Loucy (cell line): Measurements from ENCODE around the gene GPHA2.
A peak's percentile ranks its signal among the peaks of the same experiment; 100 is the strongest.

ENCODE experiments used
- H2AFZ ChIP-seq: fragments of 200-600 bp; sonication (generic); 2 replicates; pipeline ENCODE4 v1.6.0; 2016; ENCODE audit warnings: antibody characterized with exemption, mild to moderate bottlenecking, low read length, moderate library complexity
- H3F3A ChIP-seq: fragments of 200-600 bp; 2 replicates; pipeline ENCODE4 v1.6.0; 2016; ENCODE audit warnings: antibody characterized with exemption, low read depth, mild to moderate bottlenecking
- H3K27me3 ChIP-seq: fragments of 200-600 bp; sonication (generic); 2 replicates; pipeline ENCODE4 v1.6.1; 2014; ENCODE audit warnings: low read length, mild to moderate bottlenecking; ENCODE audit not compliant: insufficient read depth, poor library complexity, severe bottlenecking
- H3K36me3 ChIP-seq: fragments of 200-600 bp; sonication (generic); 2 replicates; pipeline ENCODE4 v1.6.1; 2016; ENCODE audit warnings: low read length; ENCODE audit not compliant: insufficient read depth
- H3K4me1 ChIP-seq: fragments of 200-600 bp; sonication (generic); 2 replicates; pipeline ENCODE4 v1.5.1; 2014; ENCODE audit warnings: low read length, mild to moderate bottlenecking; ENCODE audit not compliant: insufficient read depth, poor library complexity, severe bottlenecking
- H3K4me2 ChIP-seq: fragments of 200-600 bp; sonication (generic); 2 replicates; pipeline ENCODE4 v1.6.0; 2014; ENCODE audit warnings: antibody characterized with exemption, low read length, low read depth, mild to moderate bottlenecking; ENCODE audit not compliant: poor library complexity, severe bottlenecking
- H3K4me3 ChIP-seq: fragments of 200-600 bp; sonication (generic); 2 replicates; pipeline ENCODE4 v1.5.1; 2014; ENCODE audit warnings: low read length, mild to moderate bottlenecking, mixed read lengths; ENCODE audit not compliant: poor library complexity, severe bottlenecking
- H3K79me2 ChIP-seq: fragments of 200-600 bp; sonication (generic); 2 replicates; pipeline ENCODE4 v1.6.1; 2014; ENCODE audit warnings: low read length; ENCODE audit not compliant: insufficient read depth
- H3K9ac ChIP-seq: fragments of 200-600 bp; sonication (generic); 2 replicates; pipeline ENCODE4 v1.6.0; 2014; ENCODE audit warnings: mild to moderate bottlenecking, low read depth, low read length, moderate library complexity; ENCODE audit not compliant: poor library complexity, severe bottlenecking
- H3K9me2 ChIP-seq: fragments of 200-600 bp; sonication (generic); replicated peaks from 2 replicates; pipeline ENCODE4 v1.6.1; 2016; ENCODE audit warnings: low read depth, low read length, mixed read lengths
- H3K9me3 ChIP-seq: fragments of 200-600 bp; sonication (generic); 2 replicates; pipeline ENCODE4 v1.6.1; 2014; ENCODE audit warnings: mild to moderate bottlenecking, antibody characterized with exemption, low read length, low read depth; ENCODE audit not compliant: insufficient read depth
- H4K20me1 ChIP-seq: fragments of 200-600 bp; sonication (generic); 2 replicates; pipeline ENCODE4 v1.6.0; 2014; ENCODE audit warnings: antibody characterized with exemption, low read length, mild to moderate bottlenecking; ENCODE audit not compliant: insufficient read depth, poor library complexity, severe bottlenecking
- EZH2phosphoT487 ChIP-seq: fragments of 200-600 bp; IDR thresholded peaks from 2 replicates; pipeline ENCODE4 v1.6.1; 2018; ENCODE audit warnings: antibody characterized with exemption, mild to moderate bottlenecking, moderate library complexity, borderline replicate concordance
- TF ChIP-seq, protein P1 (sequence below): fragments of 200-600 bp; sonication (generic); conservative IDR thresholded peaks from 2 replicates; pipeline ENCODE4 v1.5.1; 2014; ENCODE audit warnings: mild to moderate bottlenecking, antibody characterized with exemption, low read length

Gene GPHA2

DNA sequence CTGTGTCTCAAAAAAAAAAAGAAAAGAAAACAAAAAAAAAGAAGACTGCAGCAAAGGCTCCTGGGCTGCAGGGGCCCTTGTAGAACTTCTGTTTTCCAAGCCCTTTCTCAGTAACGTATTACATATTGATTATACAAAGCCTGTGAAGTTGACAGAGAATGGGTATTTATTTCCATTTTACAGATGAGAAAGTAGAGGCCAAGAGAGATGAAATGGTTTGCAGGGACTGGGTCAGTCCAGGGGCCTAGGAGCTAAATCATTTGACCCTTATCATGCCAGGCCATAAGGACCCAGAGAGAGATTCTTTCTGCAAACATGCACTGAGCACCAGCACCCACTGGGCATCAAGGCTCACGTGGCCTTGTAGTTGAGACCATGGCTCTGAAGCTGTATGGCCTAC lies 6.7 kb downstream of the GPHA2 start:
- Histone ChIP-seq H3K4me2 (no peak overlapping the region), H2AFZ (no peak overlapping the region), H3K27me3 (no peaks in the 10 kb centered on the region), H3K79me2 (no peaks in the 10 kb centered on the region), H3F3A (no peaks in the 10 kb centered on the region), H3K9me2 (no peaks in the 10 kb centered on the region), H3K9ac (no peak overlapping the region), H4K20me1 (no peaks in the 10 kb centered on the region), H3K36me3 (no peaks in the 10 kb centered on the region), H3K4me1 (peaks cover 10% of the 10 kb centered on the region), H3K9me3 (no peaks in the 10 kb centered on the region), H3K4me3 (no peak overlapping the region)
- TF ChIP-seq, protein P1, sequence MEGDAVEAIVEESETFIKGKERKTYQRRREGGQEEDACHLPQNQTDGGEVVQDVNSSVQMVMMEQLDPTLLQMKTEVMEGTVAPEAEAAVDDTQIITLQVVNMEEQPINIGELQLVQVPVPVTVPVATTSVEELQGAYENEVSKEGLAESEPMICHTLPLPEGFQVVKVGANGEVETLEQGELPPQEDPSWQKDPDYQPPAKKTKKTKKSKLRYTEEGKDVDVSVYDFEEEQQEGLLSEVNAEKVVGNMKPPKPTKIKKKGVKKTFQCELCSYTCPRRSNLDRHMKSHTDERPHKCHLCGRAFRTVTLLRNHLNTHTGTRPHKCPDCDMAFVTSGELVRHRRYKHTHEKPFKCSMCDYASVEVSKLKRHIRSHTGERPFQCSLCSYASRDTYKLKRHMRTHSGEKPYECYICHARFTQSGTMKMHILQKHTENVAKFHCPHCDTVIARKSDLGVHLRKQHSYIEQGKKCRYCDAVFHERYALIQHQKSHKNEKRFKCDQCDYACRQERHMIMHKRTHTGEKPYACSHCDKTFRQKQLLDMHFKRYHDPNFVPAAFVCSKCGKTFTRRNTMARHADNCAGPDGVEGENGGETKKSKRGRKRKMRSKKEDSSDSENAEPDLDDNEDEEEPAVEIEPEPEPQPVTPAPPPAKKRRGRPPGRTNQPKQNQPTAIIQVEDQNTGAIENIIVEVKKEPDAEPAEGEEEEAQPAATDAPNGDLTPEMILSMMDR: no peak
- TF ChIP-seq EZH2phosphoT487: no peak

- H3K9me3 ChIP-seq: no peaks in the 10 kb centered on the region
- no peak overlapping the region for H3K4me3 ChIP-seq
- no peaks in the 10 kb centered on the region for H3K79me2 ChIP-seq
- no peaks in the 10 kb centered on the region for H3K9me2 ChIP-seq
- H3K27me3 ChIP-seq: no peaks in the 10 kb centered on the region
- H3K4me2 ChIP-seq: no peak overlapping the region
- H2AFZ ChIP-seq: no peak overlapping the region
- H3K9ac ChIP-seq: no peak overlapping the region
- peaks cover 14% of the 10 kb centered on the region for H3K4me1 ChIP-seq
- H4K20me1 ChIP-seq: no peaks in the 10 kb centered on the region
- TF ChIP-seq EZH2phosphoT487: no peak
- TF ChIP-seq, protein P1: no peak
- no peaks in the 10 kb centered on the region for H3F3A ChIP-seq
- no peaks in the 10 kb centered on the region for H3K36me3 ChIP-seq
Observed at GRCh38 chr11:64926689-64927088, 9.0 kb downstream of the GPHA2 start.

DNA sequence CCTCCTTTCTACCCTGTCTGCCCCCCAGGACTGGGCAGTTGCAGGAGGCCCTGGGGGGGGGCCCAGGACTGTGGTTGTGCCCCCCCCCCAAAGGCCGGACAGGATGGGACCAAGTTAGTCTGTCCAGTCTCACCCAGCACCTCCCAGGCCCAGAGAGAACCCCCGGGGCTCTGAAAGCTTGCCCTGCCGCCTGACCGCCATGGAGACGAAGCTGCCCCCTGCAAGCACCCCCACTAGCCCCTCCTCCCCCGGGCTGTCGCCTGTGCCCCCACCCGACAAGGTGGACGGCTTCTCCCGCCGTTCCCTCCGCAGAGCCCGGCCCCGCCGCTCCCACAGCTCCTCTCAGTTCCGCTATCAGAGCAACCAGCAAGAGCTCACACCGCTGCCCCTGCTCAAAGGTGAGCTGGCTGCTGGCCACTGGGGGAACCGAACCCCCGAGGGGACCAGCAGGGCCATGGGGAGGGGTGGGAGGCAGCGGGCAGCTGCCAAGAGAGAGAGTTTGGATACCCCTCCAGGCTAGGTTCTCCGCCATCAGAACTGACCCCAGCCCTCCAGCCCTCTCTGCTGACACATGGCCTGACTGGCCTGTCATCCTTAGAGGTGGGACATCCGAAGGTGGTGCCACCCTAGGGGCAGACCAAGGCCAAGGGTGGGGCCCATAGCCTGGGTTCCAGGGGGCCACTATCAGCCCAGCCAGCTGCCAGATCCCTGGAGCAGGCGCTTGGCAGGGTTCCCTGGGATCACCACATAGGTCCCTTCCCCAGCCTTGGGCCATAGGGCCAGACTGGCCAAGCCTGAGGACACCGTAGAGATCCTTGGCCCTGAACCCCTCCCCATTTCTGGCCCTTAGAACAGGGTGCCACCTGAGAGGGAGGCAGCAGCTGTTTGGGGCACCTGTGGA lies 9.9 kb downstream of the GPHA2 start:
- peak overlapping the region; percentile 78 for H3K4me3 ChIP-seq
- peak overlapping the region; percentile 69 for H3K9ac ChIP-seq
- H2AFZ ChIP-seq: no peak overlapping the region

More for the DNA sequence above, 9.9 kb downstream of the GPHA2 start:
- Histone ChIP-seq H4K20me1 (no peaks in the 10 kb centered on the region), H3K4me1 (peaks cover 14% of the 10 kb centered on the region), H3K79me2 (no peaks in the 10 kb centered on the region), H3K36me3 (no peaks in the 10 kb centered on the region), H3K9me2 (no peaks in the 10 kb centered on the region), H3F3A (no peaks in the 10 kb centered on the region), H3K4me2 (peak overlapping the region; percentile 76), H3K9me3 (no peaks in the 10 kb centered on the region), H3K27me3 (no peaks in the 10 kb centered on the region)
- no peak for TF ChIP-seq EZH2phosphoT487
- TF ChIP-seq, protein P1: no peak
